Neural cell (in vitro differentiated cells): Measurements from ENCODE around the gene CAMK2N2. TPM values are rescaled to one million over a fixed set of nuclear protein-coding genes. Genes with fewer than 3 reads are reported as not detected.

Experiments
- H2AFZ ChIP-seq: fragments of 200-600, 300-800 bp; sonication (generic), shearing (Covaris generic); 2 replicates; pipeline ENCODE4 v1.6.0; 2014; ENCODE audit warnings: low read depth, mild to moderate bottlenecking, antibody characterized with exemption, low read length, moderate library complexity
- H3F3A ChIP-seq: fragments of 200-600 bp; shearing (Covaris generic); 2 replicates; pipeline ENCODE4 v1.6.1; 2016; ENCODE audit warnings: mild to moderate bottlenecking, moderate library complexity, mixed read lengths, antibody characterized with exemption, low read length; ENCODE audit not compliant: insufficient read depth, poor library complexity, severe bottlenecking
- H3K27ac ChIP-seq: fragments of 200-600, 300-800 bp; sonication (generic), shearing (Covaris generic); 2 replicates; pipeline ENCODE4 v1.5.1; 2014; ENCODE audit warnings: mild to moderate bottlenecking, low read length, moderate library complexity
- H3K27me3 ChIP-seq: fragments of 300-800, 200-600 bp; sonication (generic), shearing (Covaris generic); 2 replicates; pipeline ENCODE4 v1.6.0; 2014; ENCODE audit warnings: mild to moderate bottlenecking, low read depth, low read length, moderate library complexity; ENCODE audit not compliant: insufficient read depth
- H3K36me3 ChIP-seq: fragments of 300-800, 200-600 bp; sonication (generic), shearing (Covaris generic); 2 replicates; pipeline ENCODE4 v1.5.1; 2014; ENCODE audit warnings: mild to moderate bottlenecking, antibody characterized with exemption, low read length, moderate library complexity; ENCODE audit not compliant: insufficient read depth
- H3K4me2 ChIP-seq: fragments of 300-800, 200-600 bp; sonication (generic), shearing (Covaris generic); 2 replicates; pipeline ENCODE4 v1.6.0; 2014; ENCODE audit warnings: mild to moderate bottlenecking, low read length
- H3K4me3 ChIP-seq: fragments of 300-800, 200-600 bp; sonication (generic), shearing (Covaris generic); 2 replicates; pipeline ENCODE4 v1.5.1; 2014; ENCODE audit warnings: mild to moderate bottlenecking, low read length, moderate library complexity
- H3K79me2 ChIP-seq: fragments of 200-600 bp; shearing (Covaris generic); replicated peaks from 2 replicates; pipeline ENCODE4 v1.6.0; 2014; ENCODE audit warnings: mild to moderate bottlenecking, low read length, moderate library complexity; ENCODE audit not compliant: insufficient read depth
- H3K9ac ChIP-seq: fragments of 300-800, 200-600 bp; sonication (generic), shearing (Covaris generic); 2 replicates; pipeline ENCODE4 v1.6.1; 2016; ENCODE audit warnings: mild to moderate bottlenecking, low read length, mixed read lengths
- H3K9me2 ChIP-seq: fragments of 200-600 bp; shearing (Covaris generic); 2 replicates; pipeline ENCODE4 v1.6.1; 2016; ENCODE audit warnings: mild to moderate bottlenecking, low read length, mixed read lengths; ENCODE audit not compliant: insufficient read depth
- H3K9me3 ChIP-seq: fragments of 200-600, 300-800 bp; sonication (generic), shearing (Covaris generic); 2 replicates; pipeline ENCODE4 v1.6.1; 2016; ENCODE audit warnings: mild to moderate bottlenecking, mixed run types, low read length, moderate library complexity, mixed read lengths
- H4K20me1 ChIP-seq: fragments of 200-600 bp; shearing (Covaris generic); 2 replicates; pipeline ENCODE4 v1.6.1; 2016; ENCODE audit warnings: mild to moderate bottlenecking, mixed run types; ENCODE audit not compliant: insufficient read depth
- CTCF ChIP-seq: fragments of 450-650 bp; IDR thresholded peaks from 2 replicates; pipeline ENCODE4 v1.5.1; 2014; ENCODE audit warnings: antibody characterized with exemption, mild to moderate bottlenecking, moderate library complexity; ENCODE audit not compliant: poor library complexity, severe bottlenecking
- EP300 ChIP-seq: fragments of 450-650 bp; conservative IDR thresholded peaks from 2 replicates; pipeline ENCODE4 v1.6.1; 2014; ENCODE audit warnings: antibody characterized with exemption, mild to moderate bottlenecking, moderate library complexity; ENCODE audit not compliant: poor library complexity, severe bottlenecking
- EZH2 ChIP-seq: fragments of 200-600, 300-800 bp; shearing (Covaris generic), sonication (generic); IDR thresholded peaks from 2 replicates; pipeline ENCODE4 v1.6.1; 2014; ENCODE audit warnings: antibody characterized with exemption, low read length, borderline replicate concordance, mild to moderate bottlenecking; ENCODE audit not compliant: insufficient read depth, poor library complexity, severe bottlenecking
- MXI1 ChIP-seq: fragments of 450-650 bp; conservative IDR thresholded peaks from 2 replicates; pipeline ENCODE4 v1.6.1; 2014; ENCODE audit warnings: antibody characterized with exemption, mild to moderate bottlenecking; ENCODE audit not compliant: poor library complexity, severe bottlenecking
- POLR2AphosphoS5 ChIP-seq: IDR thresholded peaks from 2 replicates; pipeline ENCODE4 v1.6.1; 2012
- RAD21 ChIP-seq: fragments of 450-650 bp; conservative IDR thresholded peaks from 2 replicates; pipeline ENCODE4 v1.6.1; 2014; ENCODE audit warnings: antibody characterized with exemption, mild to moderate bottlenecking, moderate library complexity
- SMC3 ChIP-seq: fragments of 450-650 bp; conservative IDR thresholded peaks from 2 replicates; pipeline ENCODE4 v1.6.1; 2014; ENCODE audit warnings: antibody characterized with exemption, mild to moderate bottlenecking, moderate library complexity; ENCODE audit not compliant: poor library complexity
- TAF1 ChIP-seq: IDR thresholded peaks from 2 replicates; pipeline ENCODE4 v1.6.1; 2012; ENCODE audit warnings: low read depth
- polyA plus RNA-seq: library from polyadenylated mRNA; depleted of rRNA; stranded (reverse); fragments of >200 nt; gene quantifications from 2 replicates; pipeline ENCODE4 v1.2.3, GENCODE V29; 2014
- TF ChIP-seq, protein P1 (sequence below): IDR thresholded peaks from 2 replicates; pipeline ENCODE4 v1.6.1; 2012; ENCODE audit warnings: borderline replicate concordance

CAMK2N2 gene
- polyA plus RNA-seq, 1 donor from 2014 or later: 2.8 TPM

DNA sequence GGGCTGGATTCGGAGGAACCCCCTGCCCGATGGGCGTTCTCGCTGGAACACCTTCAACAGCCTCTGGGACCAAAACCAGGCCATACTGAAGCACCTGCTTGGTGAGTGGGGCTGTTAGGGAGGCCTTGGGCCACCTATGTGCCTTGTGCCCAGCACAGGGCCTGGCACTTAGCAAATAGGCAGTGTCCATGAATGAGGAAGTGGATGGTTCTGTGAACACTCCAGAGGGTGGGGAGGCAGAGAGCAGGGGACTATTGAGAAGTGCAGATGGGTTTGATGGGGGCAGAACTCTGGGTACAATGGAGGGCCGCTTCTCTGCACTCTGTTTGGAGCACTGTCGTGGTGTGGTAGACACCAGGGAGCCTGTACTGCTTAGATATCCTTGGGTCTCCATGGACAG, 16.0 kb upstream of the CAMK2N2 start:
- no peaks in the 10 kb centered on the region for H3K9me2 ChIP-seq
- TF ChIP-seq RAD21 (no peak), MXI1 (no peak), TAF1 (no peak), EP300 (no peak), SMC3 (no peak), CTCF (no peak), EZH2 (no peak)
- TF ChIP-seq, protein P1, sequence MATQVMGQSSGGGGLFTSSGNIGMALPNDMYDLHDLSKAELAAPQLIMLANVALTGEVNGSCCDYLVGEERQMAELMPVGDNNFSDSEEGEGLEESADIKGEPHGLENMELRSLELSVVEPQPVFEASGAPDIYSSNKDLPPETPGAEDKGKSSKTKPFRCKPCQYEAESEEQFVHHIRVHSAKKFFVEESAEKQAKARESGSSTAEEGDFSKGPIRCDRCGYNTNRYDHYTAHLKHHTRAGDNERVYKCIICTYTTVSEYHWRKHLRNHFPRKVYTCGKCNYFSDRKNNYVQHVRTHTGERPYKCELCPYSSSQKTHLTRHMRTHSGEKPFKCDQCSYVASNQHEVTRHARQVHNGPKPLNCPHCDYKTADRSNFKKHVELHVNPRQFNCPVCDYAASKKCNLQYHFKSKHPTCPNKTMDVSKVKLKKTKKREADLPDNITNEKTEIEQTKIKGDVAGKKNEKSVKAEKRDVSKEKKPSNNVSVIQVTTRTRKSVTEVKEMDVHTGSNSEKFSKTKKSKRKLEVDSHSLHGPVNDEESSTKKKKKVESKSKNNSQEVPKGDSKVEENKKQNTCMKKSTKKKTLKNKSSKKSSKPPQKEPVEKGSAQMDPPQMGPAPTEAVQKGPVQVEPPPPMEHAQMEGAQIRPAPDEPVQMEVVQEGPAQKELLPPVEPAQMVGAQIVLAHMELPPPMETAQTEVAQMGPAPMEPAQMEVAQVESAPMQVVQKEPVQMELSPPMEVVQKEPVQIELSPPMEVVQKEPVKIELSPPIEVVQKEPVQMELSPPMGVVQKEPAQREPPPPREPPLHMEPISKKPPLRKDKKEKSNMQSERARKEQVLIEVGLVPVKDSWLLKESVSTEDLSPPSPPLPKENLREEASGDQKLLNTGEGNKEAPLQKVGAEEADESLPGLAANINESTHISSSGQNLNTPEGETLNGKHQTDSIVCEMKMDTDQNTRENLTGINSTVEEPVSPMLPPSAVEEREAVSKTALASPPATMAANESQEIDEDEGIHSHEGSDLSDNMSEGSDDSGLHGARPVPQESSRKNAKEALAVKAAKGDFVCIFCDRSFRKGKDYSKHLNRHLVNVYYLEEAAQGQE: no peak
- H3K9ac ChIP-seq: no peak overlapping the region
- H3K4me3 ChIP-seq: no peak overlapping the region
- H3K9me3 ChIP-seq: no peaks in the 10 kb centered on the region
- H3K4me2 ChIP-seq: no peak overlapping the region
- peaks cover 42% of the 10 kb centered on the region for H3K27me3 ChIP-seq
- H2AFZ ChIP-seq: no peak overlapping the region
- no peaks in the 10 kb centered on the region for H3K79me2 ChIP-seq
- no peaks in the 10 kb centered on the region for H3K36me3 ChIP-seq
- no peaks in the 10 kb centered on the region for H4K20me1 ChIP-seq
- no peak overlapping the region for H3K27ac ChIP-seq
- H3F3A ChIP-seq: no peaks in the 10 kb centered on the region

- TF ChIP-seq CTCF (no peak), TAF1 (no peak), EZH2 (no peak), MXI1 (no peak), RAD21 (no peak), EP300 (no peak), POLR2AphosphoS5 (no peak), SMC3 (no peak)
- TF ChIP-seq, protein P1: no peak
Observed at GRCh38 chr3:184275961-184276910, 14.9 kb upstream of the CAMK2N2 start, which contains the start of gene ECE2. ECE2 (plus strand) TSS chr3:184276022; CDS start chr3:184276154, 132 bp downstream.

More at GRCh38 chr3:184275961-184276910, 14.9 kb upstream of the CAMK2N2 start, which contains the start of gene ECE2:
- Histone ChIP-seq H3K9me2 (no peaks in the 10 kb centered on the region), H3K27ac (no peak within 1 kb of the TSS), H3F3A (no peaks in the 10 kb centered on the region), H3K4me3 (no peak within 1 kb of the TSS), H3K9me3 (no peaks in the 10 kb centered on the region), H3K27me3 (peaks cover 42% of the 10 kb centered on the region), H3K79me2 (no peaks in the 10 kb centered on the region), H3K36me3 (no peaks in the 10 kb centered on the region), H2AFZ (no peak within 1 kb of the TSS), H4K20me1 (no peaks in the 10 kb centered on the region), H3K4me2 (no peak within 1 kb of the TSS), H3K9ac (no peak within 1 kb of the TSS)
